Left colon (tissue), 2 donors: Measurements from ENCODE around the gene CHMP4B. TPM values are rescaled to one million over a fixed set of nuclear protein-coding genes. Genes with fewer than 3 reads are reported as not detected.
A peak's percentile ranks its signal among the peaks of the same experiment; 100 is the strongest.

ENCODE experiments used
- ATAC-seq: fragments of 200-7000 bp; cut with Tn5 transposase; one replicate; pipeline ENCODE4 v1.9.1; 2020; ENCODE audit warnings: mild to moderate bottlenecking, moderate library complexity
- DNase-seq, 2 donors: peaks; one replicate each; pipeline ENCODE4 v3.0.0-alpha.2; 2020
- intact Hi-C, 2 donors: fragments of 100-400 bp; cut with DNase I in 1 of 2; cut with micrococcal nuclease in 1 of 2; formaldehyde crosslinking; loops; one replicate each; pipeline versions ENCODE4 v1.11.2 to v1.14.0; 2022; cut with DNase I, micrococcal nuclease
- long read RNA-seq: library from polyadenylated mRNA; unstranded; transcript quantifications from one replicate; pipeline ENCODE4 v2.0.0, GENCODE V29; 2021
- total RNA-seq, 2 donors: library from RNA; stranded (reverse); fragmentation: NEBNext Ultra II Directional; extraction: Animal tissue kit (Norgen Biotek cat#: 25700); gene quantifications; one replicate each; pipeline ENCODE4 v1.2.1, GENCODE V29; 2021
- donor health status: DM: no; HTN: no; CAD: no.
- donor health status: DM: yes; HTN: yes; CAD: no.

The CHMP4B gene, protein sequence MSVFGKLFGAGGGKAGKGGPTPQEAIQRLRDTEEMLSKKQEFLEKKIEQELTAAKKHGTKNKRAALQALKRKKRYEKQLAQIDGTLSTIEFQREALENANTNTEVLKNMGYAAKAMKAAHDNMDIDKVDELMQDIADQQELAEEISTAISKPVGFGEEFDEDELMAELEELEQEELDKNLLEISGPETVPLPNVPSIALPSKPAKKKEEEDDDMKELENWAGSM
- total RNA-seq: 100 to 1,000 TPM; 166 to 233 TPM
- long read RNA-seq, partial matches to known transcripts: 3 of 4 reads
- long read RNA-seq, other reads (novel, unspliced or antisense): 0 of 4 reads

DNA sequence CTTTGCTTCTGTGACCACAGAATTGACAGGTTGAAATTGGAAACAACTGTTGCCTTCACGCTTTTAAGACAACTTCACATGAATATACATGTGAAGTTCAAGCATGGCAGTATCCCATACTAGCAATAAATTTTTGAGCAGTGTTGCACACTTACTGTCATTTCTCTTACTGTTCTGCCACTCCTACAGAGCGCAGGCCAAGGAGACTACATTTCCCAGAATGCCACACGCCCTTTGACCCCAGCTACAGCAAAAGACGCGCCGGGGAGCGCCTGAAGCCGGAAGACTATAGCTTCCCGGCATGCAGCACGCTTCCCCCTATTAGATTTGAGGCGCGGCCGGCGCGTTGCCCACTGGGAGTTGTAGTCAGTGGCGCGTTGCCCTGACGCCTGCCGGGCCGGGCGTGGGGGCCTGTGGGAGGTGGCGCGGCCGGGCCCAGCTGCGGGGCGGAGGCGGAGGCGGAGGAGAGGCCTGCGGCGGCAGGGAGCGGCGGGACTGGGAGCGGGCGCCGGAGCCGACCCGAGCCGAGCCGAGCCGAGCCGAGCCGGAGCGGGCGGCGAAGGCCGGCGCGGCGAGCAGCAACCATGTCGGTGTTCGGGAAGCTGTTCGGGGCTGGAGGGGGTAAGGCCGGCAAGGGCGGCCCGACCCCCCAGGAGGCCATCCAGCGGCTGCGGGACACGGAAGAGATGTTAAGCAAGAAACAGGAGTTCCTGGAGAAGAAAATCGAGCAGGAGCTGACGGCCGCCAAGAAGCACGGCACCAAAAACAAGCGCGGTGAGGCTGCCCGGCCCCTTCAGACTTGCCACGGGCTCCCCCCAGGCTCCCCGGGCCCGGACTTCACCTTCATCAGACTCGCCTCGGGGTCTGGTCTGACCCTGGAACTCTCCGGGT lies at the start of gene CHMP4B:
Gene CHMP4B (plus strand): TSS at position 464 of the 891 bp plus-strand sequence. CDS start 121 bp downstream, at position 585.
- ATAC-seq (peak; percentile 84), DNase-seq (peak; percentile 99)
- intact Hi-C loops: no loop called here

DNA sequence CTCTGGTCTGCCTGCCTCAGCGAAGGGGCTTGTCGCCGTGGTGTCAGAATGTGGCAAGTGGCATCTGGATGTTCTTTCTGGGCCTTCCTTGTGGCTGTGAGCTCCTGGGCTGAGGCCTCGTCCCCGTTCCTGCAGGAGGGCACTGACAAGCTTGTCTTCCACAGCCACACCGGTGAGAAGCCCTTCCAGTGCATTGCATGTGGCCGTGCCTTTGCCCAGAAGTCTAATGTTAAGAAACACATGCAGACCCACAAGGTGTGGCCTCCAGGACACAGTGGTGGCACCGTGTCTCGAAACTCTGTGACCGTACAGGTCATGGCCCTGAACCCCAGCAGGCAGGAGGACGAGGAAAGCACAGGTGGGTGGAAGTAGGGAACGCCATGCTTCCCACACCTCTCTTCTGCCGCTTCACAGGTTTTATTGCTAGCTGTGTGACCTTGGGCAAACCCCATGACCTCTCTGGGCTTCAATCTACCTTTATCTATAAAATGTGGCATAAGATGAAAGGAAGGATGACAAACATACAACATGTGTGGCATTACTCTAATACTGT lies 49.4 kb upstream of the CHMP4B start:
- DNase-seq (no peak), ATAC-seq (no peak)
- intact Hi-C loops: no loop called here

DNA sequence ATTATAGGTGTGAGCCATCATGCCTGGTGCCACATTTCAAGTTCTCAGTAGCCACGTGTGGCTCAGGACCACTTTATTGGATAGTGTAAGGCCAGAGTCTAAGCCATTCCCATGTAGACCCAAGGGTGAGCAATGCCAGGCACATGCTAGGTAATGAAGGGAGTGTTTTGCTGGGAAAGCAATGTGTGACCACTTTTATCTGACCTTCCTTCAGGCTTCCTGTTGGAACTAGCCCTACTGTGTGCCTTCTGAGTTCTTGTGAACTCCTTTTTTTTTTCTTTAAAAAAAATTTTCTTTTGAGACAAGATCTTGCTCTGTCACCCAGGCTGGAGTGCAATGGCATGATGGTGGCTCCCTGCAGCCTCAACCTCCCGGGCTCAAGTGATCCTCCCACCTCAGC lies 46.0 kb upstream of the CHMP4B start:
- DNase-seq: no peak
- intact Hi-C loops: no loop called here
- no peak for ATAC-seq

DNA sequence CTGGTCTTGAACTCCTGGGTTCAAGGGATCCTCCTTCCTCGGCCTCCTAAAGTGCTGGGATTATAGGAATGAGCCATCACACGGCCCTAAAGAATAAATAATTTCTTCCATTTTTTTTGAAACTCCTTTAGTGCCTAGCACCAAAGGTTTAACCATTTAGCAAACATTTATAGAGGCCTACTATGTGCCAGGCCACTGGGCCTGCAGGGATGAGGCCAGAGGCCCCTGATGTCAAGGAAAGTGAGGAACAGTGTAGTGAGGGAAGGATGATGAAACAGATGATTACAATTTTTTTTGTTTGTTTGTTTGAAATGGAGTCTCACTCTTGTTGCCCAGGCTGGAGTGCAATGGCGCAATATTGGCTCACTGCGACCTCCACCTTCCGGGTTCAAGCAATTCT lies 45.6 kb upstream of the CHMP4B start:
- intact Hi-C loops: no loop called here
- ATAC-seq: no peak
- DNase-seq: no peak

DNA sequence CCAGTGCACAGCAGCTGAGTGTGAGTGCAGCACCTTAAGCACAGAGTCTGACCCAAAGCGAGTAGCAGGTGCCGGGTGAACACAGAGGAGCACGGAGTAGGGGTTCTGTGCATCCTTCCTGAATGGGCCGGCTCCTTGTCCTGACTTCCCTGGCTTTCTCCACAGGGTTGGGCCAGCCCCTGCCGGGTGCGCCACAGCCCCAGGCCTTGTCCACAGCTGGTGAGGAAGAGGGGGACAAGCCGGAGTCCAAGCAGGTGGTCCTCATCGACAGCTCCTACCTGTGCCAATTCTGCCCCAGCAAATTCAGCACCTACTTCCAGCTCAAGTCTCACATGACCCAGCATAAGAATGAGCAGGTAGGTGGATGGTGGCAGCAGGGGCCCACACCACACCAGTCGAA lies 44.5 kb upstream of the CHMP4B start:
- DNase-seq: no peak
- no peak for ATAC-seq
- intact Hi-C loops: no loop called here

DNA sequence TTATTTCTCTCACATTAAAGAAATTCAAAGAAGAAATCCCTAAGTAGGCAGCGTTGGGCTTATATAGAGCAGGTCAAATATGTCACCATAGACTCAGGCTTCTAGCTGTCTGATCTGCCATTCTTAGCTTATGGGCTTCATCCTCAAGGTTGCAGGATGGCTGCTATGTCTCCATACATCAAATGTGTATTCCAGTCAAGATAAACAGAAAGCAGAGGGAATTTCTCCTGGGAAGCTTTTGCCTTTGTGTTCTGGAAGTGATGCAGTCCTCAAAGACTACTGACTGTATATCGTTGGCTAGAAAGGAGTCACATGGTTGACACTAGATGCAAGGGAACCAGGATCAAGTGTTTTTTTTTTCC lies 43.4 kb upstream of the CHMP4B start:
- ATAC-seq: no peak
- no peak for DNase-seq
- intact Hi-C loops: no loop called here

DNA sequence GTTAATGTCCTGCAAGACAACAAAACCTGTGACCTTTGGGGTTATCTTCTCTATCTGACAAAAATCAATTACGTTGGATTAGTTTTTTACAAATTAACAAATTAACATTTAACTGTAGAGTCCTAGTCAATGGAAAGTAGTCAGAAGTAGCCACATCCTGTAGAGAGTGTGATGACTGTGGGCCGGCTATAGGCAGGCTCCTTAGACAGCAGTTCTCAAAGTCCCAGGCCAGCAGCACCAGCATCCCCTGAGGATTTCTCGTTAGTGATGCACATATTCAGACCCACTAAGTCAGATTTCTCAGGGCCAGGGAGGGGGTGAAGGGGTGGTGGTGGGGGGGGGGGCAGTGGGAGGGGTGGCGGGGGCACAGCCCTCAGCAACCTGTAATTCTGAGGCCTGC lies 42.1 kb upstream of the CHMP4B start:
- DNase-seq (no peak), ATAC-seq (no peak)
- intact Hi-C loops: no loop called here

DNA sequence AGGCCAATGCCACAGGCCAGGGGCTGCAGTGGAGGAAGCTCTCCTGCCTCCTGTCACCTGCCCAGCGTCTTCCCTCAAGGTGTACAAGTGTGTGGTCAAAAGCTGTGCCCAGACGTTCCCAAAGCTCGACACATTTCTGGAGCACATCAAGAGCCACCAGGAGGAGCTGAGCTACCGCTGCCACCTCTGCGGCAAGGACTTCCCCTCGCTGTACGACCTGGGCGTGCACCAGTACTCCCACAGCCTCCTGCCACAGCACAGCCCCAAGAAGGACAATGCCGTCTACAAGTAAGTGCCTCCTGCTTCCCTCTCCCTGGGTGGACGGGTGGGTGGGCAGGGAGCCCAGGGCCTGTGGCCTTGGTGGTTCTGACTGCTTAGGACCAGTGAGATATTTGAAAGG lies 41.1 kb upstream of the CHMP4B start:
- peak in 1 of 2 donors; percentile 53 for DNase-seq
- intact Hi-C loops: no loop called here
- ATAC-seq: peak; percentile 99

DNA sequence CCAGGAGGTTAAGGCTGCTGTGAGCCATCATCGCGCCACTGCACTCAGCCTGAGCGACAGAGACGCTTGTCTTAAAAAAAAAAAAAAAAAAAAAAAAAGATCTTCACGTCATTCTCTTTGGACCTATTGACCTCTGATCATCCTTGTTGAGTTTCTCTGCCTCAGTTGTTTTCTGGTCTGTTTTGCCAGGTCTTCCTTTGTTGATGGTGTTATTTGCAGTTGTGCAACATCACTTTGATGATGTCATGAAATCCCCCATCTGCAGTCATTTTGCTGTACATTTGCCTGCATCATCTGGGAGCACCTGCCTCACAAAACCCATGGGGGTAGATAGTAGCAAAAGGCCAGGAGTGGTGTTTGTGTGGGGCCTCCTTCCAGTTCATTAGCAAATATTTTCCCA lies 39.2 kb upstream of the CHMP4B start:
- DNase-seq: no peak
- intact Hi-C loops: no loop called here
- ATAC-seq: no peak

DNA sequence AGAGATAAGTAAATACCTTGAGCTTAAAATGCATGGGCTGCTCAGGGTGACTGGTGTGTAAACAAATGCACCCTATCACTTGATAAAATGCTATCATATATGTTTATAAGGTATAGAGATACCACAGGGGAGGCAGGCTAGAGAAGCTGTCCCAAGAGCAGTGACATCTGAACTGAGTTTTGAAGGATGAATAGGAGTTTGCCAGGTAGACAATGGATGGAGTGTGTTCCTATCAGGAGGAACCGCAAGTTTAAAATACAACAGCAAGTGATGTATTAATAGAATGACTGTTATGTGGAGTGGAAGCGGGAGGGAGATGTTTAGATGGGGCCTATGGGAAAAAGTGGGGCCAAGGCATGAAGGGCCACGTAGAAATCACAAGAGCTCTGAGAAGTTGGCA lies 38.7 kb upstream of the CHMP4B start:
- intact Hi-C loops: no loop called here
- no peak for DNase-seq
- ATAC-seq: no peak

DNA sequence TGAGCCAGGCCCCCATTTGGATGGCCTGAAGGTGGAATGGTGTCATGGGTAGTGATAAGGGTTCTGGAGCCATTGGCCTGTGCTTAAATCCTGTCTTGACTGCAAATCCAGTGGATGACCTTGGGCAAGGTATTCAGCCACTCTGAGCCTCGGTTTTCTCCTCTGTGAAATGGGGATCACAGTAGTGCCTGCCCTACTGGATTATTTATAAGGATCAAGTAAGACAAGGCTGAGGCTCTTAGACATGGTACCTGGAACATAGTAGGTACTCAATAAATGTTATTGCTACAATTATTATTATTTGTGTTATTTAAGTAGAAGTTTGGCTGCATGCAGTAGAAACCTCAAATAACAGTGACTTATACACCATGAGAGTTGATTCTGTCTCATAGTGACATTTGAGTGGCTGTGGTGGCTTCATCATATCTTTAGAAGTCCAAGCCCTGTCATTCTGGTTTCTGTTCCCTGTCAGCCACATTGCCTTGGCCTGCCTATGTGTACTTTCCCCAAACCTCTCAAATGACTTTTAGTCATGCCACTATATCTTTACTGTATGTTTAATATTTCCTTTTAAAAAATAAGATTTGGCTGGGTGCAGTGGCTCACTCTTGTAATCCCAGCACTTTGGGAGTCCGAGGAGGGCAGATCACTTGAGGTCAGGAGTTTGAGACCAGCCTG lies 37.6 kb upstream of the CHMP4B start:
- ATAC-seq (no peak), DNase-seq (no peak)
- intact Hi-C loops: no loop called here

DNA sequence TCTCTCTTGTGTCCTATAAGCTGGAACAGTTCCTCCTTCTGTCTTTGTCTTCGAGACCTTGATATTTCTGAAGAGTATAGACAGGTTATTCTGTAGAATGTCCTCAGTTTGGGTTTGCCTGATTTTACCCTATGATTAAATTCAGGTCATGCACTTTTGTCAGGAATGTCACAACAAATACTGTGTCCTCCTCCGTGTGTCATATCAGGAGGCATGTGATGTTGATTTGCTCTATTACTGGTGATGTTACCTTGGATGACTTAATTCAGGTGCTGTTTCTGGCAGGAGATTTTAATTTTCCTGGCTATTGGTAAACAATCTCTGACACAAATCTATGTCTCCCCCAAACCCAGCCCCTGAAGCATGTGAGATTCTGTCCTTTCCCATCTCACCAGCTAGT lies 33.3 kb upstream of the CHMP4B start:
- no peak for ATAC-seq
- no peak for DNase-seq
- intact Hi-C loops: no loop called here

DNA sequence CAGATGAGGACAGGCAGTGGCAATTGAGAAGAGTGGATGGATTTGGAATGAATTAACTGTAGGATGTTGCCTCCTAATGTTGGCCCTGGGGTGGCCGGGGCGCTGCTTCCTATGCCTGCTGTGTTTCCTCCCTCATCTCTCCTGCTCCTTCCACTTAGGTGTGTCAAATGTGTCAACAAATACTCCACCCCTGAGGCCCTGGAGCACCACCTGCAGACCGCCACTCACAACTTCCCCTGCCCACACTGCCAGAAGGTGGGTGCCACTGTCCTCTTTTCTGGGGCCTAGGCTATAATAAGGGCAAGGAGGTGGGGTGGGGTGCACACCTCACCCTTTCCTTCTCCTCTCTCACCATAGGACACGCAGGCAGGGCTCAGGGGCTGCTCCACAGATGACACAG lies 30.0 kb upstream of the CHMP4B start:
- DNase-seq (peak in 1 of 2 donors; percentile 49), ATAC-seq (peak; percentile 95)
- intact Hi-C loops: no loop called here

DNA sequence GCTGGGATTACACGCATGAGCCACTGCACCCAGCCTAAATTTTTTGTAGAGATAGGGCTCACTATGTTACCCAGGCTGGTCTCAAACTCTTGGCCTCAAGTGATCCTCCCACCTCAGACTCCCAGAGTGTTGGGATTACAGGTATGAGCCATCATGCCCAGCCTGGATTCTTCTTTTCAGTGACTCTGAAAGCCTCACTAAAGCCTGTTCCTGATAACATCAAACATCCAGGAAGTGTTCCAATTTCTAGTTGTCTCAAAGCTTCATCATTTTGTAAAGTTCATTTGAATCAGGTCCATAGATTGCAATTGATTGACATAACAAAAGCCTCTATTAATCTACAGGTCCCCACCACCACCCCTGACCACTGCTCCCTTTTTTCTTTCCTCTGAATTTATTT lies 29.2 kb upstream of the CHMP4B start:
- ATAC-seq (no peak), DNase-seq (no peak)
- intact Hi-C loops: no loop called here

DNA sequence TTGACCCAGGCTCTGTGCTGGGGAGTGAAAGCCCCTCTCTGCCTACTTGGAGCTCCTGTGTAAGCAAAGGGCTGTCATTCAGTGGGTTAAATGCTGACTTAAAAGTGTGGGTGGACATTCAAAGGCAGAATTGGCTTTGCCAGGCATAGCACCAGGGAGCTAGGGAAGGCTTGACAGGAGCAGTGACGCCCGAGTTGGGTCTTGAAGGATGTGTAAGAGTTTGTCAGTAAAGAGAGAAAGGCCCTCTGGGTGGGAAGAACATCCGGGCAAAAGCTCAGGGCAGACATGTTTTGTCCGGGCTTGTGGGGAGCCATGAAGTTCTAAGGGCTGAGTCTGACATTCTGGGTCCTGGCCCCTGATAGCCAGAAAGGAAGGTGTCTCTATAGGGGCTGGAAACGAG lies 27.9 kb upstream of the CHMP4B start:
- DNase-seq (no peak), ATAC-seq (no peak)
- intact Hi-C loops: no loop called here

DNA sequence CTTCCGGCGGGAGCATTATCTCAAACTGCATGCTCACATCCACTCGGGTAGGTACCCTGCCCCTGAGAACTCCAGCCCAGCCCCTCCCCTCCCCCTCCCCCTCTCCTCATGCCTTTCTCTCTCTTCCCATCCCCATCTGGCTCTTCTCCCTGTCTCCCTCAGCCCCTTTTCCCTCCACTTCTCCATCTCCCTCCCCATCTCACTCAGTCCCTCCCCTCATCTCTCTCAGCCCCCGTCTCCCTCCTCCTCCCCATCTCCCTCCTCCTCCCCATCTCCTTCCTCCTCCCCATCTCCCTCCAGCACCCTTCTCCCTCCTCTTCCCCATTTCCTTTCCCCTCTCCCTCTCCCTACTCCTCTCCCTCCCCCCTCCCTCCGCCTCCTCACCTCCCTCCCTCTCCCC lies 27.3 kb upstream of the CHMP4B start:
- no peak for ATAC-seq
- no peak for DNase-seq
- intact Hi-C loops: no loop called here

DNA sequence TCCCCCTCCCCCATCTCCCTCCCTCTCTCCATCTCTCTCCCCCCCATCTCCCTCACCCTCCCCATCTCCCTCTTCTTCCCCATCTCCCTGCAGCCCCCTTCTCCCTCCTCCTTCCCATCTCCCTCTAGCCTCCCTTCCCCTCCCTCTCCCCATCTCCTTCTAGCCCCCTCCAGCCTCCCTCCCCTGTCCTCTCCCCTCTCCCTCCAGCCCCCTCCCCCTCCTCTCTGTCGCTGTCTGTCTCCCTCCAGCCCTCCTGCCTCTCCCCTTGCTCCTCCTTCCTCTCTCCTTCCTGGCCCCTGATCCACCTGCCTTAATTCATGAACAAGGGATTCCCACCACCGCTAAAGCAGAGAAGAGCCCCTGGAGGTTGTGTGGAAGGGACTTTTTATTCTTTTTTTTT lies 26.9 kb upstream of the CHMP4B start:
- DNase-seq: no peak
- intact Hi-C loops: no loop called here
- ATAC-seq: no peak

DNA sequence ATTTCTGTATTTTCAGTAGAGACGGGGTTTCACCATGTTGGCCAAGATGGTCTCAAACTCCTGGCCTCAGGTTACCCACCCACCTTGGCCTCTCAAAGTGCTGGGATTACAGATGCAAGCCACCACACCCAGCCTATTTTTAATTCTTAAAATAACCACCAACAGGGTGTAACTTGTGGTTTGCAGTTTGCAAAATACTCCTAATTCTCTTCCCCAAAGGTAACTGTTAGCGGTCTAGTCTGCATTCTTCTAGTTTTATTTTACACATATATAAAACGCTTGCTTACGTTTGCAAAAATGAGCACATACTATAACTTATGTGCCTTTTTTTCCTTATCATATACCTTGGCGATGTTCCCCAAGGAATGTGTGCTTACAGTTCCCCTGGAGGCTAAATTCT lies 25.6 kb upstream of the CHMP4B start:
- ATAC-seq (no peak), DNase-seq (no peak)
- intact Hi-C loops: no loop called here

DNA sequence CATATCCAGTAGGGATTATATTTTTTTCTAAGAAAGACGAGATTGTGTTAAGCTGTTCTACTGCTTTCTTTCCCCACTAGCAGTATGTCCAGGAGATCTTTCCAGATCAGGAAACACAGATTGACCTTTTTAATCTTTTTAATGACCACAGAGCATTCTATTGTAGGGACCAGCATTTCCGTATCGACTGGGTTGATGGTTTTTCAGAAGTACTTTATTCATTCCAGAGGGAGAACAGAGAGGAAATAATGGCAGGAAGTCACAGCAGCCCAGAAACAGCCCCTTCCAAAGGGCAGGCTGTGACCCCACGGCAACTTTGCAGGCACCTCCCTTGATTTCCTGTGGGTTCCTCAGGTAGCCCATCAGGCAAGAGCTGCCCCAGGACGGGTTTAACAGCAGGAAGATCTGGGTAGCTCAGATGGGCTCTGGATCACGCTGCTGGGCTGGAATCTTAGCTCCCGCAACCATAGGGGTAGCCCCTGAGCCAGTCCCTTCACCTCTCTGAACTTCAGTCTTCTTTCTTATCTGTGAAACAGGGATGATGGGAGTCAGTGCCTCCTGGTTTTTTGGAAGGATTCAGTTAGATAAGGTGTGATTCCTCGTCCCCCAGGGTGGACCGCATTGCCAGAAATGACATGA lies 23.8 kb upstream of the CHMP4B start:
- intact Hi-C loops: no loop called here
- ATAC-seq (no peak), DNase-seq (no peak)
